Loucy (cell line): Measurements from ENCODE around the gene ESYT3.

Experiments used
- CTCF ChIP-seq: fragments of 200-600 bp; sonication (generic); conservative IDR thresholded peaks from 2 replicates; pipeline ENCODE4 v1.5.1; 2014; ENCODE audit warnings: mild to moderate bottlenecking, antibody characterized with exemption, low read length
- EZH2phosphoT487 ChIP-seq: fragments of 200-600 bp; IDR thresholded peaks from 2 replicates; pipeline ENCODE4 v1.6.1; 2018; ENCODE audit warnings: antibody characterized with exemption, mild to moderate bottlenecking, moderate library complexity, borderline replicate concordance

GRCh38 chr3:138442433-138442832 is 8.0 kb downstream of the ESYT3 start:
- no peak for TF ChIP-seq CTCF
- TF ChIP-seq EZH2phosphoT487, result no peak
